IPS-18c (cell line): ENCODE results near the gene RHBDL1.

ENCODE experiments used
- H3K4me3 ChIP-seq: 2 replicates; pipeline ENCODE4 v1.7.0; 2013; ENCODE audit warnings: low read depth, mild to moderate bottlenecking, low read length, moderate library complexity; ENCODE audit not compliant: insufficient read depth
- H3K9me3 ChIP-seq: one replicate; pipeline ENCODE4 v1.6.1; 2013; ENCODE audit warnings: mild to moderate bottlenecking, low read length, moderate library complexity; ENCODE audit not compliant: control insufficient read depth, insufficient read depth

The RHBDL1 gene

DNA sequence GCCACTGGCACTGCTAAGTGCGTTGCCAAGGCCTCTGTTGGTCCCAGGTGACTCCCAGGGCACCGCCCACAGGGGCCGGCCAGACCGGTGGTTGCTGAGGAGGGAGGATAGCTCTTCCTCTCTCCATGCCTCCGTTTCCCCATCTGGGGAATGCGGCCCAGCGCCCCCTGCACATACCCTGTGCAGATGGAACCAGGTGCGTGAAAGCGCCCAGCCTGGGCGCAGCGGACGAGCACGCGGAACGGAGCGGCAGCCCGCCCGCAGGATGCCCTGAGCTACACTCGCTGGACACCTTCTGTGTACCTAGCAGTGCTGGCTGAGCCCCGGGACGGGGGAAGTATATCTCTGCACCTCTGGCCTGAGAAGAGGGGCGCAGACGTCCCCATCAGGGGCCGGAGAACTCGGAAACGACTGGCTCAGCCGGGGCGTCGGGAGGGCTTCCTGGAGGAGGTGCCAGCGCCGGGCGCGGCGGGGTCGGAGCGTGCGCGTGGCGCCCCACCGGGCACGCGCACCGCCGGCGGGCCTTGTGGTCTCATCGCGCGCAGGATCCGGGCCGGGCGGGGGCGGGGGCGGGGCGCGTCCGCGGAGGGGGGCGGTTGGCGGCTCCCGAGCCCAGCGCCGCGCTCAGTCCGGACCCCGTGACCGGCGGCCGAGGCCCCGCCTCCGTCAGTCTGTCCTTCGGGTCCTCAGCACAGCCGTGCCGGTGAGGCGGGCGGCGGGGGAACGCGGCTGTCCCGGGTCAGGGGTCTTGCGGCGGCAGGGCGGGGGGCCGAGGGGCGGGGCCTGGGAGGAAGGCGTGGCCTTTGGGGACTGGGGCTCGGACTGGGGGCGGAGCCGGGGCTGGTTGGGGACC, 51.2 kb downstream of the RHBDL1 start, which contains the start of the genes CCDC78 and HAGHL:
CCDC78 (minus strand) TSS at position 6 of the 853 bp plus-strand sequence. CDS start 76 bp downstream, outside the sequence.
HAGHL (plus strand) TSS at position 669 of the 853 bp plus-strand sequence. CDS start 404 bp downstream, outside the sequence.
- H3K9me3 ChIP-seq: peaks cover 3% of the 10 kb centered on the region

DNA sequence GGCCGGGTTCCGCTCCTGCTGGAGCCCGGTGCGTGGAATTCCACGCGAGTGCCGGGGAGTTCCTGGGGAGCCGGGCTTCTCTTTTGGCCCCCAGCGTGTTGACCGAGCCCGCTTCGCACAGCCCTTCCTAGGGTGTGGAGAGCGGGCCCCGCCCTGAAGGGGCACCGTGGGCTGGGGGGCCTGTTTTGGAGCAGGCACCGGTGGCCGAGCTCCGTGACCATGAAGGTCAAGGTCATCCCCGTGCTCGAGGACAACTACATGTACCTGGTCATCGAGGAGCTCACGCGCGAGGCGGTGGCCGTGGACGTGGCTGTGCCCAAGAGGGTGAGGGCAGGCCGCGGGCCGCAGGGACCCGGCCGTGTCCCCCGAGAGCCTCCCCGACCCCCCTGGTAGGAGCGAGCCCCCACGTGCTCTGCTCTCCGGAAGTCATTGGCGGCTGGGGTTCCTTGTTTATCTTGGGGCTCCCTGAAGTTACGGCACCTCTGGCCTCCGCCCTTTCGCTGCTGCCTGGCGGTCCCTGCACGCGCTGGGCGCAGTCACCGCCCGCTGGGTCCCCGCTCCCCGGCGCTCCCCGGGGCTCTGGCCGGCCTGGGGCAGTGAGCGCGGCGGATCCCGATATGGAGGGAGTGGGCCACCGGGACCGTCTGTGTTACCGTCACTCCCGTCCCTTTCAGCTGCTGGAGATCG, 52.0 kb downstream of the RHBDL1 start:
- Histone ChIP-seq H3K4me3 (peak overlapping the region; percentile 65), H3K9me3 (peaks cover 3% of the 10 kb centered on the region)

More for the DNA sequence above, 51.2 kb downstream of the RHBDL1 start, which contains the start of the genes CCDC78 and HAGHL:
- H3K4me3 ChIP-seq: peak within 1 kb of the TSS; percentile 65
